Fibroblast of gingiva (primary cell): ENCODE data around the gene IL12RB1.
"Not testable (repeated sequence)": the region's sequence is repeated elsewhere in the genome, so short reads cannot be mapped to it uniquely, and the experiment has no call there.

ENCODE experiments used
- DNase-seq: peaks from one replicate; pipeline ENCODE4 v3.0.0-alpha.2; 2011; ENCODE audit warnings: low read depth

Gene IL12RB1

DNA sequence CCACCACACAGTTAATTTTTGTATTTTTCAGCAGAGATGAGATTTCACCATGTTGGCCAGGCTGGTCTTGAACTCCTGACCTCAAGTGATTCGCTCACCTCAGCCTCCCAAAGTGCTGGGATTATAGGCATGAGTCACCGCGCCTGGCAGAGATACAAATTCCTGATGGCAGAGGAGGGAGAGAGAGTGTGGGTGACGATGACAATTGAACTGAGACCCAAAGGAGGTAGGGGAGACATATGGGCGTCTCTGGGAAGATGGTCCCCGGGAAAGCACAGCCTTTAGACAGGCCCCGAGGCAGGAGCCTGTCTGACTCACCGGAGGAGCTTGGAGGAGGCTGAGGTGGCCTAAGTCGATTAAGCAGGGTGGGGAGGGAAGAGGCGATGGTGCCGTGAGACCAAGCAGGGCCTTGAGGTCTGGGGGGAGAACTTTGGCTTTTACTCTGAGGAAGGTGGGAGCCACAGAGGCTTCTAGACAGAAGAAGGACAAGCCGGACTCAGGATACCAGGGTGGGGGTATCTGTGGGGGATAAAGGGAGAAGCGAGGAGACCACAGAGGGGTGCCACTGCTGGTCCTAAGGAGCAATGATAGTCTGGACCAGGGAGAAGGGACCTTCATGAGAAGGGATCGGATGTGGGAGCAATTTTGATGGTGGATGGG, 40.5 kb downstream of the IL12RB1 start:
- peak; percentile 61 for DNase-seq

DNA sequence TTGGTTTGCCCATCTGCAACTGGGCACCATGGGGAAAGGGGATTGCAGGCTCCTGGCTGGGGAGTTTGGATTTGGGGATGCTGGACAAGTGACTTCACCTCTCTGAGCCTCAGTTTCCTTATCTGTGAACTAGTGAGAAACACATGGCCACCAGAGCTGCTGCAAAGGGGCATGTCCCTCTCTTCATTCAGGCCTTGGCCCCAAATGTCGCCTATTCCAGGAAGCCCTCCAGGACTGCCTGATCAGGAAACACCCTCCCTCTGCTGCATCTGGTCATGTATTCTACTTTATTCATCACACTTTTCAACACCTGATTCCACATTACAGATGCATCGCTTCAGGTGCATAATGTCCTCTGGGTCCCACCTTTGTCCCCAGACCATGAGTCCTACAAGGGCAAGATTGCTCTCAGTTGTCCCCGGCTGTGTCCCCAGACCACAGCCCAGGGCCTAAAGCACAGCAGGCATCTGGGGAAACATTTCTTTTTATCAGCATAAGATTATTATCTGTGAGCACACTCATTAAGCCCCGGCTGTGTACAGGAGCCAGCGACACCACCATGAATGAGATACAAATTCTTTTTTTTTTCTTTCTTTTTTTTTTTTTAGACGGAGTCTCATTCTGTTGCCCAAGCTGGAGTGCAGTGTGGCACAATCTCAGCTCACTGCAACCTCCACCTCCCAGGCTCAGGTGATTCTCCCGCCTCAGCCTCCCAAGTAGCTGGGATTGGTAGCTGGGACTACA, 41.3 kb downstream of the IL12RB1 start:
- DNase-seq: no peak

DNA sequence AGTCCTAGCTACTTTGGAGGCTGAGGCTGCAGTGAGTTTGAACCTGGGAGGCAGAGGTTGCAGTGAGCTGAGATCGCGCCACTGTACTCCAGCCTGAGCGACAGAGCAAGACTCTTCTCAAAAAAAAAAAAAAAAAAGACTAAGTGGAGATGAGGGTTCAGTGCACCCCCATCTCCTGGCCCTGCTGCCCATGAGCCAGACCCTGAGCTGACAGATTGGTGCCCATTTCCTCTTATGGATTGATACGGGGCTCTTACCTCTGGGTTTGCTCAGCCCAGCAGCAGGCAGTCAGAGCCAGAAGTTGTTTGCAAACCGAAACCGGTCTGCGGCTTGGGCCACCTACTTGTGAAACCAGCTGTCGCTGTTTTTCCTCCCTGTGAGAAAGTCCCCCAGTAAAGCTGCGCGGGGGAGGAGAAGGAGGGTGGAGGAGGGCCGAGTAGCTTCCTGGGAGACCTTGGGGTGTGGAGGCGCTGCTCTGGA, 41.9 kb downstream of the IL12RB1 start:
- peak; percentile 66 for DNase-seq

DNA sequence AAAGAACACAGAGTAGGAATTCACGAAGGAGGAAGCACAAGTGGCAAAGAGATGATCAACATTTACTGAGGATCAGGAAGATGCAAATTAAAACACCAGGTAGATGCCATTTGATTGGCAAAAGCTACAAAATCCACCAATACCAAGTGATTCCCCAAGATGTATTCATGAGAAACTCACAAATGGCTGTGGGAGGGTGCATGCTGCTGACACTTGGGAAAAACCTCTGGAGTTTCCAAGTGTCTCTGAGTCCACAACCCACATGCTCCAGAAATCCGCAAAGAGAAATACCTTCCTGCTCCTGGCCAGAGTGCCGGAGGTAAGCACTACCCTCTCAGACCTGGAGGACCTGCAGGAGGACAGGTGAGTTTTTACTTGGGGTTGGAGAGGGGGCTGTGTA, 43.1 kb downstream of the IL12RB1 start:
- no peak for DNase-seq

DNA sequence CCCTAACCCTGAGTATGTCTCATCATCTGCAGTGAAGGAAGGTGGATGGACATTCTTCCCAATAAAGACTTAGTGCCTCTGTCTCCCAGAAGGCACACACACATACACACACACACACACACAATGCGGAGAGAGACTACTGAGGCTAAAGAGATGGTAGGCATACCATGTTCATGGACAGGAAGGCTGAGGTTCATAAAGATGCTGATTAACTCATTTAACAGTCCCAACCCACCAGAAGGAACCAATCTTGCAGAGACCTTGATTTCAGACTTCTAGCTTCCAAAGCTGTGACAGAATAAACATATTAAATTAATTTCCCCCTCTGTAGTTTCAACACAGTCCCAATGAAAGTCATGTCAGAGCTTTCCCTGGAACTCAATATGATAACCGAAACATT, 45.7 kb downstream of the IL12RB1 start:
- DNase-seq: no peak

DNA sequence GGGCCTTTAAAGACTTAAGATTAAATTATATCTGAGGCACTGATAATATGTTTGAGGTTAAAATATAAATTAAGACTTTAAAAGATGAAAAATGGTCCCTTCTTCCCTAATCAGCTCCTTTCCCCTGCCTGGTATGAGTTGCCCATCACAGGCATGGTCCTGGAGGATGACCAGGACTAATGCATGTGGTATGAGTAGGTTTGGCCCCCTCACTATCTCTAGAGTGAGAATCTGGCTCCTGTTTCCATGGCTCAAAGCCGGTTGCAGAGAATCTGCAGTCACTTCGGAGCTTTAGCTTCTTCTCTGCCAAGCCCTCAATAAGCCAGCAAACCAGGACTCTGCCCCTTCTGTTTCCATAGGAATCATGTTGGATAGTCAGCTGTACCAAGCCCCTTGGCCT, 54.6 kb downstream of the IL12RB1 start:
- DNase-seq: not testable (repeated sequence)

DNA sequence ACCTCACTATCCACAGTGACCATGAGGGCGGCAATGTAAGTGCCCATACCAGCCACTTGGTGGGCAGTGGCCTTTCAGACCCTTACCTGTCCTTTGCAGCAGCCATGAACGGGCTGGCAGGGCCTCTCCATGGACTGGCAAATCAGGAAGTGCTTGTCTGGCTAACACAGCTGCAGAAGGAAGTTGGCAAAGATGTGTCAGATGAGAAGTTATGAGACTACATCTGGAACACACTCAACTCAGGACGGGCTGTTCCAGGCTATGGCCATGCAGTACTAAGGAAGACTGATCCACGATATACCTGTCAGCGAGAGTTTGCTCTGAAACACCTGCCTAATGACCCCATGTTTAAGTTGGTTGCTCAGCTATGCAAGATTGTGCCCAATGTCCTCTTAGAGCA, 55.3 kb downstream of the IL12RB1 start:
- DNase-seq: not testable (repeated sequence)

DNA sequence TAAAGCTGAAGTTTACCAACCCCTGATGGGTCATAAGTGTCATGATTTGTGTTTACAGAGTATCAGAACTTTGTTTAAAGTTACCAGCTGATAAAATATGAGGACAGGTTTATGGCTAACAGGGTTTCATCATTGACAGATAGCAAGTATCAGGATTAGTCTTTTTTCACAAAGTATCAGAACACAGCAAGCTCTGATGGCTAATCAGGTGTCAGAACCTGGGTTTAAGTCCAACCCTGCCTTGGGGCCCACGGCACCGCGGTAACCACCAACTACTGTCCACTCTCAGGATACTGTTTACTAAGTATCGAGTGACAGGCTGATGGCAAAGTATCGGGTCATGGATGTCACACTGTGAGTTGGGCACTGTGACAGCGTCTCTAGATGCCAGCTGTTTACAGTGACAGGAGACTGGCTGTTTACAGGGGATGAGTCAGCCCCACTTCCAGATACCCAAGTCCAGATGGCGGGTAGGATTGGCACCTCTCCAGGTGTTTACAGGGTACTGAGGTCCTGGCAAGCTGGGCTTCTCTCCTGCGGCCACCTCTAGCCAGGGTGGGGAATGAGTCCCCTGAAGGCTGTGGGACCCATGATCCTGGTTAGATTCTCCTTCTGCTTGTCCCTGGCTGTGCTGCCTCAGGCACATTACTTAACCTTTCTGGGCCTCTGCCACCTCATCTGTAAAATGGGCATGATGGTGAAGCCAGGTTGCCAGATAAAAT, 57.0 kb downstream of the IL12RB1 start:
- peak; percentile 64 for DNase-seq

DNA sequence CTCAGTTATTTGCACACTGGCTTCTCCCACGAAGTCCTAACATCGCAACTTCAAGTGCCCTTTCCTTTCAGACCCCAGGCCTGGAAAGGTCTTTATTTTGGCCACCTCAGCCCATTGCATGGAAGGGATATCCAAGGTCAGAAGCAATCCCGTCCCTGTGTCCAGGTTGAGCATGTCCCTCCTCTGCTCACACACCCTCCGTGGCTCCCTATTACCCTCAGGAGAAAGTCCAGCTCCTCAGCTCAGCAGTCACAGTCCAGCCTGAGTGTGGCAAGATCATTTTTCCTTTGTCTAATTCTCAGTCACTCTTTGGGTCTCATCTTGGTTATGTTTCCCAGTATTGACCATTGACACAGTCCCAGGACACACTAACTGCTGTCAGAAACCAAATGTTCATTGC, 59.6 kb downstream of the IL12RB1 start:
- no peak for DNase-seq

DNA sequence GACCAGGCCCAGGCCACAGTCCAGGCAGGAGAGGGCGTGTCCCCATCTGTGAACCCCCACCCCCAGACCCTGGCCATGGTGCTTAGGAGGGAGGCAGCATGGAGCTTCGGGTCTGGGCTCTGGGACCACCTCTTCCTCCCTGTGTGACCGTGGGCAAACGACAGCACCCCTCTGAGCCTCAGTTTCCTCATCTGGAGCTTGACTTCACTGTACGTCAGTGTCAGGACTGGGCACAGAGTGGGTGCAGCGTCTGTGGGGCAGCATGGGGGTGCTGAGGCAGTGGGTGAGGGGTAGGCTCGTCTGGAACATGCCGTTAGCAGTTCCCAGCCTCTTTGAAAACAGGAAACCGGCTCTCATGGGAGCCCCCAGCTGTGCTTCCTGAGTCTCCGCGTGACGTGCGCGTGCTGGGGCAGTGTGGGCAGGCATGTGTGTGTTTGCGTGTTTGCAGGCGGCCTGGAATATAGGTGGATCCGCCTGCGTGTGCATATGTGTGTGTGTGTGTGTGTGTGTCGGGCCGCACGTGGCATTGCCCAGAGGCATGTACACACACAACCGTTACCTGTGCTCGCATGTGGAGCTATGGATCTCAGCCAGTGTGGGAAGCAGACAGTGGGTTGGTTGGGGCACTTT, 63.0 kb downstream of the IL12RB1 start:
- DNase-seq: peak; percentile 41

DNA sequence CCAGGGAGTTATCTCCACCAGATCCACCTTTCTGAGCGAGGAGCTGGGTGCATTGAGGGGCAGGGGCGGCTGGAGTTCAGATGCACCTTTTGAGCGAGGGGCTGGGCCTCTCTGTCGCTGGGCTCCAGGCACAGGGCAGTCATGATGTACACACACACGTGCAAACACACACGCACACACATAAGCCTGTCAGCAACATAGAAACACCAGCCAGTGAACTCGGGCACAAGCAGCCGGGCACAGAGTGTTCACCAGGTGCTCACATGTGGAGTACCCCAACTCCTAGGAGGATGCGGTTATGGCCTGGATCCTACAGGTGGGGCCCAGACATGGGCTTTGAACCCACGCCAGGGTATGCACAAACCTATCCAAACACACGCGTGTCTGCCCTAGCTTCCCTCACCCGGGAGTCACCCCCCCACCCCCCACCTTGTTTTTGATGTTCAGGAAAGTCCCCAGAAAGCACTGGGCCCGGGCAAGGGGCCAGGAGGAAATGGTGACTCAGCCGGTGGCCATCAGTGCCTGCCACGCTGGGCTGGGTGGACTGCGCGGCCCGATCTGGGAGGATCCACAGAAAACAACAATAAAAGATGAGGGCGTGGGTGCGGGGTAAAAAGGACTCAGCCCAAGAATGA, 65.5 kb downstream of the IL12RB1 start:
- DNase-seq: peak; percentile 76

DNA sequence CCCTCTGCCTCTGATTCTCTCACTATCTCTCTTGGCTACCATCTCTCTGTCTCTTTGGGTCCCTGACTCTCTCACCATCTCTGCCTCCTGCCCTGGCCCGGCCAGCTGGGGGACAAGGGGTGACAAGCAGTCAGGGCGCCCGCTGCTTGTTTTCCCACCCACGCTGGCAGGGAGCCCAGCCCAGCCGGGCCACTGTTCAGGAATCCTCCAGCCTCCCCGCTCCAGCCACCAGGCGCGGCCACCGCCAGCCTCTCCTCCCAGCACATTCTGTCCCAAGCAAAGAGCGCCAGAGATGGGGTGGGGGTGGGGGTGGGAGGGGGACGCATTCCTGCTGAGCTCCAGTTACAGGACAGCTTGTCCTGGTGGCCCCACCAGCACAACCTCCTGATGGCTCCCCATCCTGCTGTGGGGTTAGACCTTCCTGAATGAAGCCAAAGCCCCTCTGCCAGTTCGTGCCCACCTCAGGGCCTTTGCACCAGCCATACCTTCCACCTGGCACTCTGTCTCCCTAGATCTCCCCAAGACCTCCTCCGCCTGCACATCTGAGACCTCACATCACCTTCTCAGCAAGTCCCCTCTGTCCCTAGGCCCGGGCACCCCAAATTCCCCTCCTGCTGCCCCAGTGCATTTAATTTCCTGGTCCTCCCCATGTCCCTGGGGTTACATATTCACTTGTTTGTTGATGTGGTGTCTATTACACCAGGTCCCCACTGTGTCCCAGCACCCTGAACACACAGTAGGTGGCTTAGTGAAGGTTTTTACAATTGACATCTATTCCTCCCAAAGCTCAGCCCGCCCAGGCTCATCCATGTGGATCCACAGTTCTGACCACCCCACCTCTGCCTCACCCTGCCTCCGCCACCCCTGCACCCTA, 66.3 kb downstream of the IL12RB1 start:
- DNase-seq: peak; percentile 53

DNA sequence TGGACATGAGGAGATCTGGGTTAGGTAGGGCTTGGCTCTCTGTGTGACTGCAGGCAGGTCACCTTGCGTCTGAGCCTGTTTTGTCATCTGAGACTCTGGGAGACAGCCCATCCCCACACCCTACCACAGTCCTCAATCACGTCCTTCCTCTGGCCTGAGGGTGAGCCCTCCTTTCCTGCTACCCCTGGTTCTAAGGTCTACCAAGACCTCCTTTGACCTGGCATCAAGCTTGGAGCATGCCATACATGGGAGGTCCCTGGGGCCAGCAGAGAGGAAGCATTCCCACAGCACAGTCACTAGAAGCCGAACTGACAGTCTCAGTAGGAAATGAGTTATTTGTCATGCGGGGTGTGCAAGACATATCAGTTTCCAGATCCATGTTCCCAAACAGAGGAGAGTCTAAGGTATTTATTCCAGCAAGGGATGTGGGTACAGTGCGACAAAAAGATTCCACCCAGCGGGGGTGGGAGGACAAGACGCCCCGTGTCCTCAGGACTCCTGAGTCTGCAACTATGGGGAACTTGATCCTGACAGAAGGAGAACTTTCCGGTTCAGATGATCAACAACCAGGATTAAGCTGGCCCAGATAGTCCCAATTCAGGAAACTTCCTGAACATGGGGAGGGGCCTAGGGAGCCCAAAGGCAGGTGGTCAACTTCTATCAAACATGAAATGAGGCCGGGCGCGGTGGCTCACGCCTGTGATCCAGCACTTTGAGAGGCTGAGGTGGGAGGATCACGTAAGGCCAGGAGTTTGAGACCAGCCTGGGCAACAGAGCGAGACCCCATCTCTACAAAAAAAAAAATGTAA, 69.3 kb downstream of the IL12RB1 start:
- DNase-seq: no peak

DNA sequence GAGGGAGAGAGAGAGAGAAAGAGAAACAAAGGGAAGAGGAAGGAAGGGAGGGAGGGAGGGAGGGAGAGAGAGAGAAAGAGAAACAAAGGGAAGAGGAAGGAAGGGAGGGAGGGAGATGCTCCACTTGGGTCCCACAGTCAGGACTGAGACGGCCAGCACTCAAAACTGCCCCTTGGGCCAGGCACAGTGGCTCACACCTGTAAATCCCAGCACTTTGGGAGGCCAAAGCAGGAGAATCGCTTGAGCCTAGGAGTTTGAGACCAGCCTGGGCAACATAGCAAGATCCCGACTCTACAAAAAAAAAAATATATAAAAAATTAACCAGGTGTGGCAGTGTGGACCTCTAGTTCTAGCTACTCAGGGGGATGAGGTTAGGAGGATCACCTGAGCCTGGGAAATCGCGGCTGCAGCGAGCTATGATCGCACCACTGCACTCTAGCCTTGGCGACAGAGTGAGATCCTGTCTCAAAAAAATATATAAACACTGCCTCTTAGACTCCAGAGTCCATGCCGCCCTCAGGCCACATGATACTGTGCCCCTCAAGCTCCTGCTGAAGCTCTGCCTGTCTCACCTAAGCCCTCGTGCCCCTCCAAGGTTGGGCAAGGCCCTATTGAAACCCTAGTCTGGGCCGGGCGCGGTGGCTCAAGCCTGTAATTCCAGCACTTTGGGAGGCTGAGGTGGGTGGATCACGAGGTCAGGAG, 70.4 kb downstream of the IL12RB1 start:
- no peak for DNase-seq

DNA sequence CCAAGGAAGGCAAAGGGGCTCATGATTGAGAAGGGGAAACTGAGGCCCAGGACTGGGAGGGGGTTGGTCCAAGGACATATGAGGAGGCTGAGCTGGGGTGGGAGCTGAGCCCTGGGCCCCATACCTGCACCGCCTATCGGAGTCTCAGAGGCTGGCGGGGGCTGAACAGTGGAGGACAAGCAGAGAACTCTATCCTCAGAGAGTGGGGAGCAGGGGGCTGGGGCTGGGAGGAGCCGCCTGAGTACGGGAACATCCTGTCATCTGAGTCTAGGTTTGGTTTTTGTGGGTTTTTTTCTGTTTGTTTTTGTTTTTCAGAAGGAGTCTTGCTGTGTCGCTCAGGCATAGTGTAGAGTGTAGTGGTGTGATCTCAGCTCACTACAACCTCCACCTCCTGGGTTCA, 72.5 kb downstream of the IL12RB1 start:
- DNase-seq: no peak

DNA sequence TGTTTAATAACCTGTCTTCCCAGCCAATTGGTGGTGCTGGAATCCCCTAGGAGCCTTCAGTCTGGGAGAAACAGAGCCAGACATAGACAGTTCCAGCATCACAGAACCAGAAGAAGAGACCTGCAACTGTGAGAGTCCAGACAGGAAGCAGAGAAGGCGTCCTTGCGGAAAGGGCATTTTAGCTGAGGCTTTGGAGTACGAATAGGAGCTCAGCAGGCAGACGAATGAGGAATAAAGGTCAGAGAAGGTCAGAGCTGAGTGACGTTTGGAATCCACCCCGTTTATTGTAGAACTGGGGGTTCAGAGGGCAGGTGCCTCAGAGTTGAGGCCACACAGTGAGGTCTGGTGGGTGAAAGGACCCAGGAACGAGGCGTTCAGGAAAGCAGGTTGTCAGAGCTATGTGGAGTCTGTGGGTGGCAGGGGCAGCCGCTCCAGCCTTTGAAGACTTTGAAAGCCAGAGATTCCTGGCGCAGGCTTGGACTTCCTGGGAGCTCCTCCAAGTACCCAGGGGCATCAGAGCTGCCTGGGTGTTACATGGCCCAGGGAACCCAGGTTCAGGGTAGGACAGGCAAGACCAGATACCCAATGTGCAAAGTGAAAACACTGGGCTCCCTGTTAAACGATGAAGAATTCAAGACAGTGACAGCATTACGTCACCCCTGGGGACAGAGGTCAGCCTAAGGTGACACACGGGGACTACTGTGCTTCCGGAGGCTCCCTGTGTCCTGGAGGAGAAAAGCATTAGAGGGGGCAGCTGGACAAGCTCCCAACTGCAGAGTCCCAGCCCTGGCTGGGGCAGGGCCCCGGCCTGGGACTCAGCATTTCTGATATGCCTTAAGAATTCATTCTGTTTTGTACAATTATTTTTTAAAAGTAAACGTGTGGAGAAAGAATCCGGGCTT, 73.3 kb downstream of the IL12RB1 start:
- DNase-seq: no peak

DNA sequence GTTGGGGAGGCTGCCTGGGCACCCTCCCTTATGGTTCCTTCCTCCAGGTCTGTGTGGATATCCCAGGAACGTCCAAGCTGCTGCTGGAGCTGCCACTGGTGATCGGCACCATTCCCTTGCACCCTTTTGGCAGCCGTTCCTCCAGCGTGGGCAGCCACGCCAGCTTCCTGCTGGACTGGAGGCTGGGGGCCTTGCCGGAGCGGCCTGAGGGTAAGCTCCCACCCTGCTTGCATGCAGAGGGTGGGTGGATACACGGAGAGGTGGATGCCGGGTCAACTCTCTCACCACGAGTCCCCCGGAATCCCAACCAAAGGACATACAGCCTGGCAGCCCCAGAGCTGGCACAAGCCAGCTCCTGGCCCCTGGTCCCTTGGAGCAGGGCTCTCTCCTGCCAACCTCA, 76.6 kb downstream of the IL12RB1 start:
- DNase-seq: no peak

DNA sequence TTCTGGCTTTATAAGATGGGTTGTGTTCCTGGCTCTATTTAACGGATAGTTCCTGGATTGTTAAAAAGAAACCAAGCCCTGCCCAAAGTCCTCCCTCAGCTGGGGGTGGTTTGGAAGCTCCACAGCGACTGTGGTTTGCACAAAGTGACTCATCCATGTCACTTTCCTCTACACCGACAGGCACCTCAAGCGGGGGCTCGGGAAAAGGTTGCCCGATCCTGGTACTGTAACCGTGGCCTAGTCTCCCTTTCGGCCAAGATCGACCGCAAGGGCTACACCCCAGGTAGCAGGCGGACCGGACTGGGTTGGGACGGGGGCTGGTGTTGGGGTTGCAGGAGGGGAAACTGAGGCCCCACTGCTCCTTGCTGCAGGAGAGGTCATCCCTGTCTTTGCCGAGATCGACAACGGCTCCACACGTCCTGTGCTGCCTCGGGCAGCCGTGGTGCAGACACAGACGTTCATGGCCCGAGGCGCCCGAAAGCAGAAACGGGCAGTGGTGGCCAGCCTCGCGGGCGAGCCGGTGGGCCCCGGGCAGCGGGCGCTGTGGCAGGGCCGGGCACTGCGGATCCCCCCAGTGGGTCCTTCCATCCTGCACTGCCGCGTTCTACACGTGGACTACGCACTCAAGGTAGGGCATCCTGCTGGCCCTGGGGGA, 77.2 kb downstream of the IL12RB1 start:
- DNase-seq: peak; percentile 44
